ENCODE measurements around the gene PTPRA. TPM values are rescaled to one million over a fixed set of nuclear protein-coding genes. Genes with fewer than 3 reads are reported as not detected.

Gene PTPRA
- total RNA-seq, 1 experiment from 2014 or later: 29.3 TPM

DNA sequence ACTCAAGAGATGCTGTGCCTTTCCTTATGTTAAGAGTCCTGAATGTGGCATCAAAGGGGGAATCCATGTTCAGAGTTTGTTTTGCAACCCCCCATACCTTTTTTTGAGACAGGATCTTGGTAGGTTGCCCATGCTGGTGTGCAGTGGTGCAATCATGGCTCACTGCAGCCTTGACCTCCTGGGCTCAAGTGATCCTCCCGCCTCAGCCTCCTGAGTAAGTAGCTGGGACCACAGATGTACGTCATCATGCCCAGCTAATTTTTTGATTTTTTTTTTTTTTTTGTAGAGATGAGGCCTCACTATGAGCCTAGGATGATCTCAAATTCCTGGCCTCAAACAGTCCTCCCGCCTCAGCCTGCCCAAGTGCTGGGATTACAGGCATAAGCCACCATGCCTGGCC is 16.5 kb downstream of the PTPRA start:
- no peaks in the 10 kb centered on the region for H3K9me3 Mint-ChIP-seq (ENCODE audit: unreplicated experiment)
- ChIA-PET POLR2A (interaction anchor here (0.7 to 1.4 kb wide), 2 partner anchors 19 to 419 kb away, joined by 3 to 4 read pairs; partner anchors contain the start of gene SNRPB), CTCF (interaction anchor here (0.6 to 0.7 kb wide), 2 partner anchors 12 to 122 kb away, joined by 3 read pairs; no protein-coding TSS in a partner anchor)
- no peak for DNase-seq (ENCODE audit: unreplicated experiment)
- TF ChIP-seq CTCF (IDR thresholded peaks at IDR 0.05; ENCODE audit: unreplicated experiment): no peak
- H3K27me3 Mint-ChIP-seq (ENCODE audit: insufficient read depth, unreplicated experiment): no peaks in the 10 kb centered on the region
- intact Hi-C loops (cut with micrococcal nuclease): no loop called here
- no peak overlapping the region for H3K27ac Mint-ChIP-seq (ENCODE audit: low read depth, unreplicated experiment)
- no peaks in the 10 kb centered on the region for H3K36me3 Mint-ChIP-seq (ENCODE audit: insufficient read depth, unreplicated experiment)
- H3K4me1 Mint-ChIP-seq (ENCODE audit: insufficient read depth, unreplicated experiment): peaks cover 26% of the 10 kb centered on the region
- no peak overlapping the region for H3K4me3 Mint-ChIP-seq (ENCODE audit: unreplicated experiment)
- no TSS peak for BruUV-seq (replicated peaks)

GRCh38 chr20:2890742-2891141 is 17.5 kb downstream of the PTPRA start:
- peak; percentile 49 for DNase-seq (ENCODE audit: unreplicated experiment)
- Mint-ChIP-seq H3K9me3 (ENCODE audit: unreplicated experiment) (no peaks in the 10 kb centered on the region), H3K27me3 (ENCODE audit: insufficient read depth, unreplicated experiment) (no peaks in the 10 kb centered on the region), H3K36me3 (ENCODE audit: insufficient read depth, unreplicated experiment) (no peaks in the 10 kb centered on the region), H3K4me1 (ENCODE audit: insufficient read depth, unreplicated experiment) (peaks cover 18% of the 10 kb centered on the region), H3K4me3 (ENCODE audit: unreplicated experiment) (no peak overlapping the region), H3K27ac (ENCODE audit: low read depth, unreplicated experiment) (no peak overlapping the region)
- intact Hi-C loops (cut with micrococcal nuclease): no loop called here
- POLR2A ChIA-PET: interaction anchor here (0.5 to 2.8 kb wide), 4 partner anchors 16 to 420 kb away, joined by 3 to 8 read pairs (median 4); partner anchors contain the start of gene SNRPB
- CTCF ChIA-PET: no interaction called here
- BruUV-seq (replicated peaks): no TSS peak
- no peak for TF ChIP-seq CTCF (IDR thresholded peaks at IDR 0.05; ENCODE audit: unreplicated experiment)

GRCh38 chr20:2891343-2891742 is 18.1 kb downstream of the PTPRA start:
- TF ChIP-seq CTCF (IDR thresholded peaks at IDR 0.05; ENCODE audit: unreplicated experiment): no peak
- BruUV-seq (replicated peaks): no TSS peak
- Mint-ChIP-seq H3K4me1 (ENCODE audit: insufficient read depth, unreplicated experiment) (peaks cover 18% of the 10 kb centered on the region), H3K4me3 (ENCODE audit: unreplicated experiment) (no peak overlapping the region), H3K36me3 (ENCODE audit: insufficient read depth, unreplicated experiment) (no peaks in the 10 kb centered on the region), H3K27ac (ENCODE audit: low read depth, unreplicated experiment) (no peak overlapping the region), H3K27me3 (ENCODE audit: insufficient read depth, unreplicated experiment) (no peaks in the 10 kb centered on the region), H3K9me3 (ENCODE audit: unreplicated experiment) (no peaks in the 10 kb centered on the region)
- POLR2A ChIA-PET: interaction anchor here (1.1 to 2.8 kb wide), 3 partner anchors 10 to 21 kb away, joined by 3 to 8 read pairs (median 4); no protein-coding TSS in a partner anchor
- CTCF ChIA-PET: interaction anchor here (0.7 kb wide), 1 partner anchor 35 kb away, joined by 3 read pairs; no protein-coding TSS in a partner anchor
- intact Hi-C loops (cut with micrococcal nuclease): no loop called here
- DNase-seq (ENCODE audit: unreplicated experiment): no peak

- CTCF ChIA-PET: no interaction called here
These were observed 19.1 kb downstream of the PTPRA start for GRCh38 chr20:2892376-2892775.

More at GRCh38 chr20:2892376-2892775, 19.1 kb downstream of the PTPRA start:
- intact Hi-C loops (cut with micrococcal nuclease): no loop called here
- H3K4me1 Mint-ChIP-seq (ENCODE audit: insufficient read depth, unreplicated experiment): peaks cover 18% of the 10 kb centered on the region
- no peaks in the 10 kb centered on the region for H3K9me3 Mint-ChIP-seq (ENCODE audit: unreplicated experiment)
- no peak for DNase-seq (ENCODE audit: unreplicated experiment)
- H3K36me3 Mint-ChIP-seq (ENCODE audit: insufficient read depth, unreplicated experiment): no peaks in the 10 kb centered on the region
- POLR2A ChIA-PET: interaction anchor here (0.6 to 2.8 kb wide), 4 partner anchors 9 to 58 kb away, joined by 3 to 8 read pairs (median 4); no protein-coding TSS in a partner anchor
- no peak overlapping the region for H3K27ac Mint-ChIP-seq (ENCODE audit: low read depth, unreplicated experiment)
- H3K27me3 Mint-ChIP-seq (ENCODE audit: insufficient read depth, unreplicated experiment): no peaks in the 10 kb centered on the region
- no peak for TF ChIP-seq CTCF (IDR thresholded peaks at IDR 0.05; ENCODE audit: unreplicated experiment)
- no TSS peak for BruUV-seq (replicated peaks)
- no peak overlapping the region for H3K4me3 Mint-ChIP-seq (ENCODE audit: unreplicated experiment)
